ENCODE results near the gene RLN3.

Gene RLN3

DNA sequence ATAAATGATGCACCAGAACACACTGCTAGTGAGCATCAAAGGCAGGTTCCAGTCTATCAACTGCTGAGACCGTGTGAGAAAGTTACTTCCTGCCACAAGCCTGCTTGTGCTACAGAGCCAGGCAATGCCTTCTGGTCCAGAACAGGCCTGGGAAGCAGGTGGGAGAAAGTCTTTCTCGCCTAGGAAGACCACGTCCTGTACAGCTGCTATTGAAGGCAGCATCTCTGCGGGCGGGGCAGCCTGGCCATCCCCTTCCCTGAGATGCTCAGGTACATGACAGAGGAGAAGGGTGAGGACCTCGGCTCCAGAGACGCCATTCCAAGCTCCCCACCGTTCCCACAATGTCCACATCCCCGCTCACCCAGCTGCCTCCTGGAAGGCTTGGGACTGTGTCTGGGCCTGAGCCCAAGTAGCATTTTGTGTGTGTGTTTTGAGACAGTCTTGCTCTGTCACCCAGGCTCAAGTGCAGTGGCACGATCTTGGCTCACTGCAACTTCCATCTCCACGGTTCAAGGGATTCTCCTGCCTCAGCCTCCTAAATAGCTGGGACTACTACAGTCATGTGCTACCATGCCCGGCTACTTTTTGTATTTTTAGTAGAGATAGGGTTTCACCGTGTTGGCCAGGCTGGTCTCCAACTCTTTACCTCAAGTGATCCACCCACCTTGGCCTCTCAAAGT lies 25.2 kb upstream of the RLN3 start:
- ChIA-PET CTCF (no interaction called here), POLR2A (no interaction called here)
- no peak for DNase-seq (ENCODE audit: extremely low spot score)
- TF ChIP-seq ELF4 (IDR thresholded peaks at IDR 0.05) (no peak), BHLHE40 (IDR thresholded peaks at IDR 0.05; ENCODE audit: borderline replicate concordance) (no peak), ZNF384 (IDR thresholded peaks at IDR 0.05) (no peak), SP1 (IDR thresholded peaks at IDR 0.05) (no peak), L3MBTL2 (conservative IDR thresholded peaks at IDR 0.05) (no peak), HDGF (IDR thresholded peaks at IDR 0.05; ENCODE audit: borderline replicate concordance) (no peak), TARDBP (IDR thresholded peaks at IDR 0.05) (no peak), FOXM1 (IDR thresholded peaks at IDR 0.05; ENCODE audit: borderline replicate concordance) (no peak), ARNT (IDR thresholded peaks at IDR 0.05) (no peak), FOXK2 (IDR thresholded peaks at IDR 0.05) (no peak), LEF1 (IDR thresholded peaks at IDR 0.05; ENCODE audit: borderline replicate concordance) (no peak), PKNOX1 (IDR thresholded peaks at IDR 0.05) (no peak), NFRKB (IDR thresholded peaks at IDR 0.05) (no peak), FOXA1 (IDR thresholded peaks at IDR 0.05) (no peak), CTBP1 (IDR thresholded peaks at IDR 0.05; ENCODE audit: borderline replicate concordance) (no peak), SUZ12 (IDR thresholded peaks at IDR 0.05) (no peak)

GRCh38 chr19:14003251-14004055 lies 24.5 kb upstream of the RLN3 start:
- CTCF ChIA-PET: no interaction called here
- no peak for TF ChIP-seq BHLHE40 (IDR thresholded peaks at IDR 0.05; ENCODE audit: borderline replicate concordance)
- no peak for TF ChIP-seq LEF1 (IDR thresholded peaks at IDR 0.05; ENCODE audit: borderline replicate concordance)
- POLR2A ChIA-PET: no interaction called here
- no peak for DNase-seq (ENCODE audit: extremely low spot score)

DNA sequence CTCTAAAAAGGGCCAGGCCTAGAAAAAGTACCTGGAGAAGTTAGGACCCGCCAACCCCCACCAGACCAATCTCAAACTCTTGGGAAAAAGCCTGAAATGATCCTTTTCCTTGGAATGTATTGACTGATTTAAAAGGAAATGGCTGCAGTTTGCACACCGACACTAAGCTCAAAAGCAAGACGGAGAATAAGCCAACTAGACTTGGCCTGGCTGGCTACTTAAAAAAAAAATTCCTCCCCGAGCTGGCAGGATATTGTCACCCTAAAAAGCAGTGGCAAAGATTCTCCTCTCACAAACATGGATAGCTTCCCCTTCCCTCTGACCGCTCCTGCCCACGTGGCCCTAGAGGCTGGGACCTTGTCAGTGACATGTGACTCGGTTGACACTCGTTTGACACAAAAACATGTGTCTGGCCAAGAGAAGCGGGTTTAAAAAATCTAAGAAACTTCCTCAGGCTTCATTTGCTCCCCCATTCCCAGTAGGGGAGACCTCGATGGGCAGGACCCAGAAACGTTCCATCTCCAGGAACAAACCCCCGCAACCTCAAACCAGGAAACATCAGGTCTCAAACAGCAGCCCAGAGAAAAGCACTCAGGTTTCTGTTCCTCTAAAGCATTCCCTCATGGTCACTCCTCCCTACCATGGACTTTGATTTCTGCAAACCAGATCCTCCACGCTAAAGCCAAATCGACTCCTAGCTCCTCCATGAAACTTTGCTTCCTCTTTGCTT lies 23.2 kb upstream of the RLN3 start:
- POLR2A ChIA-PET: interaction anchor here (1.1 to 1.4 kb wide), 3 partner anchors 23 to 142 kb away, joined by 3 read pairs; no protein-coding TSS in a partner anchor
- TF ChIP-seq TARDBP (IDR thresholded peaks at IDR 0.05) (no peak), HDGF (IDR thresholded peaks at IDR 0.05; ENCODE audit: borderline replicate concordance) (no peak), ARNT (IDR thresholded peaks at IDR 0.05) (no peak), FOXM1 (IDR thresholded peaks at IDR 0.05; ENCODE audit: borderline replicate concordance) (no peak), ELF4 (IDR thresholded peaks at IDR 0.05) (no peak), LEF1 (IDR thresholded peaks at IDR 0.05; ENCODE audit: borderline replicate concordance) (no peak)
- CTCF ChIA-PET: interaction anchor here (0.6 kb wide), 1 partner anchor 53 kb away, joined by 3 read pairs; no protein-coding TSS in a partner anchor
- no peak for DNase-seq (ENCODE audit: extremely low spot score)

- CTCF ChIA-PET: interaction anchor here (0.6 kb wide), 1 partner anchor 52 kb away, joined by 3 read pairs; no protein-coding TSS in a partner anchor
- DNase-seq (ENCODE audit: extremely low spot score): peak; percentile 88
- POLR2A ChIA-PET: interaction anchor here (0.8 to 2.5 kb wide), 10 partner anchors 10 to 143 kb away, joined by 3 to 16 read pairs (median 3); partner anchors contain the start of gene DCAF15
- no peak for TF ChIP-seq TARDBP (IDR thresholded peaks at IDR 0.05)
- no peak for TF ChIP-seq L3MBTL2 (conservative IDR thresholded peaks at IDR 0.05)
- TF ChIP-seq FOXM1 (IDR thresholded peaks at IDR 0.05; ENCODE audit: borderline replicate concordance): peak; percentile 4; the same call in 1 of the 2 replicates
- no peak for TF ChIP-seq SUZ12 (IDR thresholded peaks at IDR 0.05)
- TF ChIP-seq FOXA1 (IDR thresholded peaks at IDR 0.05): no peak
- no peak for TF ChIP-seq ZNF384 (IDR thresholded peaks at IDR 0.05)
- TF ChIP-seq PKNOX1 (IDR thresholded peaks at IDR 0.05): peak; percentile 54; the same call in 1 of the 2 replicates
Observed at GRCh38 chr19:14005349-14006084, 22.4 kb upstream of the RLN3 start.

- CTCF ChIA-PET: interaction anchor here (0.6 to 1.3 kb wide), 2 partner anchors 17 to 36 kb away, joined by 3 to 5 read pairs; no protein-coding TSS in a partner anchor
- TF ChIP-seq FOXM1 (IDR thresholded peaks at IDR 0.05; ENCODE audit: borderline replicate concordance): peak; percentile 76; the same call in 1 of the 2 replicates
- no peak; the same call in 1 of the 2 replicates for TF ChIP-seq LEF1 (IDR thresholded peaks at IDR 0.05; ENCODE audit: borderline replicate concordance)
- no peak for TF ChIP-seq FOXK2 (IDR thresholded peaks at IDR 0.05)
- no peak for TF ChIP-seq NFRKB (IDR thresholded peaks at IDR 0.05)
- TF ChIP-seq PKNOX1 (IDR thresholded peaks at IDR 0.05): peak; percentile 100
- TF ChIP-seq FOXA1 (IDR thresholded peaks at IDR 0.05): no peak
- no peak for TF ChIP-seq L3MBTL2 (conservative IDR thresholded peaks at IDR 0.05)
- no peak for TF ChIP-seq ZNF384 (IDR thresholded peaks at IDR 0.05)
- TF ChIP-seq CTBP1 (IDR thresholded peaks at IDR 0.05; ENCODE audit: borderline replicate concordance): no peak
- no peak for TF ChIP-seq TARDBP (IDR thresholded peaks at IDR 0.05)
- TF ChIP-seq HDGF (IDR thresholded peaks at IDR 0.05; ENCODE audit: borderline replicate concordance): no peak
- no peak for TF ChIP-seq ARNT (IDR thresholded peaks at IDR 0.05)
- TF ChIP-seq BHLHE40 (IDR thresholded peaks at IDR 0.05; ENCODE audit: borderline replicate concordance): no peak
- TF ChIP-seq SUZ12 (IDR thresholded peaks at IDR 0.05): no peak
- no peak for TF ChIP-seq ELF4 (IDR thresholded peaks at IDR 0.05)
- peak; percentile 73 for TF ChIP-seq SP1 (IDR thresholded peaks at IDR 0.05)
- POLR2A ChIA-PET: interaction anchor here (0.7 to 2.5 kb wide), 17 partner anchors 9 to 76 kb away, joined by 3 to 16 read pairs (median 4); partner anchors contain the start of genes DCAF15, IL27RA, MISP3 and RLN3
- DNase-seq (ENCODE audit: extremely low spot score): peak; percentile 91
Observed at GRCh38 chr19:14006085-14006765, 21.7 kb upstream of the RLN3 start, which contains the start of gene RFX1. Gene RFX1 (minus strand): TSS chr19:14006320. CDS start chr19:13993843, 12,477 bp downstream.

Data from HEK293T (cell line).